ENCODE results near the gene KCNMB1.

DNA sequence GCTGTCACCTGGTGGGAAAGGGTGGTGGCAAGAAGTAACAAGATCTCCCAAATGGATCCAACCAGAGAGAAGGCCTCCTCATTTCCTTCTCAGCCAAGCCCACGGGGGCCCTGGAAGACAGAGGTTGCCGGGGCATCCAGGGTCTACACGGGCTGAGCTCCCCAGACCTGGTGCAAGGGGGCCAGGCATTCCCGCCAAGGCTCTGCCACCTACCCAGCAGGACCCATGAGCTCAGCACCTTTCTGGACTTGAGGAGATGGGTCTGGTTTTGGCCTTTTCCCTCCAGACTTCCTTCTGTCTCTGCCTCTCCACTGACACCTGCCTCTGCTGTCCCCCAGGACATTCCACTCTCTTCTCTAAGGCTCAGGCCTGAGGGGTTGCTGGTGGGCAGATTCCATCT, 42.4 kb upstream of the KCNMB1 start:
- no peak for TF ChIP-seq CTCF (IDR thresholded peaks at IDR 0.05; ENCODE audit: insufficient read depth, low read depth, low read length)
- TF ChIP-seq EZH2 (IDR thresholded peaks at IDR 0.05; ENCODE audit: insufficient read depth, low read length), result no peak

Data from astrocyte (in vitro differentiated cells and primary cell).